Tibial artery (tissue), 4 donors: ENCODE results near the gene CKS2.

Experiments
- DNase-seq, 2 donors: peaks; one replicate each; pipeline ENCODE4 v3.0.0-alpha.2; 2019
- H3K27ac ChIP-seq, 2 donors: fragments of 200-600 bp; sonication (generic) in 1 of 2; 1 replicate in 1 of 2; 2 replicates in 1 of 2; pipeline ENCODE4 v1.5.1; 2018 to 2019; ENCODE audit warnings: mild to moderate bottlenecking in 1 of 2
- H3K27me3 ChIP-seq, 2 donors: fragments of 200-600 bp; sonication (generic) in 1 of 2; one replicate each; pipeline versions ENCODE4 v1.5.1 to v1.6.0; 2016 to 2019
- H3K36me3 ChIP-seq, 3 donors: fragments of 200-600 bp; sonication (generic) in 2 of 3; one replicate each; pipeline ENCODE4 v1.5.1; 2016 to 2019; ENCODE audit warnings: mild to moderate bottlenecking in 2 of 3
- H3K4me1 ChIP-seq, 4 donors: fragments of 200-600 bp; sonication (generic) in 2 of 4; 1 replicate in 3 of 4; 2 replicates in 1 of 4; pipeline ENCODE4 v1.5.1; 2016 to 2019
- H3K4me3 ChIP-seq, 2 donors: fragments of 200-600 bp; sonication (generic) in 1 of 2; 1 replicate in 1 of 2; 2 replicates in 1 of 2; pipeline ENCODE4 v1.5.1; 2018 to 2019; ENCODE audit warnings: mild to moderate bottlenecking in 2 of 2
- H3K9me3 ChIP-seq, 3 donors: fragments of 200-600 bp; sonication (generic) in 1 of 3; one replicate each; pipeline ENCODE4 v1.5.1; 2016 to 2019
- CTCF ChIP-seq, 2 experiments: fragments of 200-600 bp in 1 of 2; fragments of 450-650 bp in 1 of 2; IDR thresholded peaks; one replicate each; pipeline ENCODE4 v1.5.1; 2017 to 2019; ENCODE audit warnings: antibody characterized with exemption in 2 of 2, mild to moderate bottlenecking in 1 of 2, moderate library complexity in 1 of 2
- intact Hi-C: fragments of 100-400 bp; cut with DNase I; formaldehyde crosslinking; loops from one replicate; pipeline ENCODE4 v1.15.0; 2023; ENCODE audit warnings: low total_unique reads

CKS2 gene

DNA sequence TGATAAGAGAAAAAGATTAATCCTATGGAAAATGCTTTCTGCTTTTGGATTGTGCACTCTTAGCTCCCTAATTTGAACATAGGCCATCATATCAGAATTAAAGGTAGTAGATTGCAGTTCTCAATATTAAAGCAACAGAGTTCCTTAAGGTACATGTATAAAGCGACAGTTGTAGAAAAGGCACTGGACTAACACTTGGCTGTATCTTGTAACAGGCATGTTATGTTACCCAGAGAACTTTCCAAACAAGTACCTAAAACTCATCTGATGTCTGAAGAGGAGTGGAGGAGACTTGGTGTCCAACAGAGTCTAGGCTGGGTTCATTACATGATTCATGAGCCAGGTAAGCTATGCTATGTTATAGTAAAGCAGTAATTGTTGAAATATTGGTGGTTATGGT, 4.0 kb downstream of the CKS2 start:
- TF ChIP-seq CTCF (IDR thresholded peaks at IDR 0.05) = no peak
- Histone ChIP-seq H3K27me3 (no peaks in the 10 kb centered on the region), H3K27ac (no peak overlapping the region), H3K9me3 (no peaks in the 10 kb centered on the region), H3K36me3 (no peaks in the 10 kb centered on the region), H3K4me1 (peaks cover 0 to 32% (median 25%) of the 10 kb centered on the region in 4 donors), H3K4me3 (no peak overlapping the region)
- intact Hi-C loops = loop anchor here (5.0 kb wide), 1 partner anchor 367 kb away; no protein-coding TSS in a partner anchor
- no peak for DNase-seq

DNA sequence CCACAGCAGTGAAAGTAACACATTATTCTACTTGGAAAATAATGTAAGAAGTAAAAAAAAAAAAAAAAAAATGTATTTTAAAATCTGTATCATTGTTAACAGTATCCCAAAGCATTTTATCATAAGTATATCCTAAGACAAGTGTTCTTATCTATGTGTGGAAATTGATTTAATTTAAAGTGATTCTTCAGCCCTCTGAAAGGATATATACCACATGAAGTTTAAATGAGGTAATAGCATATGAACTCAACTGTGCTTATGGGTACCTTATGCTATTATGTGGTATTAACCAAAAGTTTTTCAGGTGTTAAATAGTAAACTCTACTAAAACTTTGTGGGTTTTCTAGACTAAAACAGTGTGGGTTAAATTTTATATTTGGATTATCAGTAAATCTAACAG, 4.5 kb downstream of the CKS2 start:
- no peak for DNase-seq
- no peak for TF ChIP-seq CTCF (IDR thresholded peaks at IDR 0.05)
- peaks cover 0 to 36% (median 26%) of the 10 kb centered on the region in 4 donors for H3K4me1 ChIP-seq

GRCh38 chr9:89317282-89317681, 6.3 kb downstream of the CKS2 start:
- peak overlapping the region in 1 of 2 donors; percentile 97 for H3K27ac ChIP-seq
- H3K4me3 ChIP-seq = no peak overlapping the region
- peaks cover 0 to 38% (median 15%) of the 10 kb centered on the region in 4 donors for H3K4me1 ChIP-seq
- no peaks in the 10 kb centered on the region for H3K27me3 ChIP-seq
- H3K9me3 ChIP-seq = no peaks in the 10 kb centered on the region
- H3K36me3 ChIP-seq = no peaks in the 10 kb centered on the region
- TF ChIP-seq CTCF (IDR thresholded peaks at IDR 0.05) = no peak
- intact Hi-C loops = loop anchor here (5.0 kb wide), 1 partner anchor 365 kb away; no protein-coding TSS in a partner anchor
- no peak for DNase-seq

More for the DNA sequence above, 4.5 kb downstream of the CKS2 start:
- Histone ChIP-seq H3K27ac (no peak overlapping the region), H3K36me3 (no peaks in the 10 kb centered on the region), H3K27me3 (no peaks in the 10 kb centered on the region), H3K4me3 (no peak overlapping the region), H3K9me3 (no peaks in the 10 kb centered on the region)
- intact Hi-C loops = loop anchor here (5.0 kb wide), 1 partner anchor 367 kb away; no protein-coding TSS in a partner anchor

DNA sequence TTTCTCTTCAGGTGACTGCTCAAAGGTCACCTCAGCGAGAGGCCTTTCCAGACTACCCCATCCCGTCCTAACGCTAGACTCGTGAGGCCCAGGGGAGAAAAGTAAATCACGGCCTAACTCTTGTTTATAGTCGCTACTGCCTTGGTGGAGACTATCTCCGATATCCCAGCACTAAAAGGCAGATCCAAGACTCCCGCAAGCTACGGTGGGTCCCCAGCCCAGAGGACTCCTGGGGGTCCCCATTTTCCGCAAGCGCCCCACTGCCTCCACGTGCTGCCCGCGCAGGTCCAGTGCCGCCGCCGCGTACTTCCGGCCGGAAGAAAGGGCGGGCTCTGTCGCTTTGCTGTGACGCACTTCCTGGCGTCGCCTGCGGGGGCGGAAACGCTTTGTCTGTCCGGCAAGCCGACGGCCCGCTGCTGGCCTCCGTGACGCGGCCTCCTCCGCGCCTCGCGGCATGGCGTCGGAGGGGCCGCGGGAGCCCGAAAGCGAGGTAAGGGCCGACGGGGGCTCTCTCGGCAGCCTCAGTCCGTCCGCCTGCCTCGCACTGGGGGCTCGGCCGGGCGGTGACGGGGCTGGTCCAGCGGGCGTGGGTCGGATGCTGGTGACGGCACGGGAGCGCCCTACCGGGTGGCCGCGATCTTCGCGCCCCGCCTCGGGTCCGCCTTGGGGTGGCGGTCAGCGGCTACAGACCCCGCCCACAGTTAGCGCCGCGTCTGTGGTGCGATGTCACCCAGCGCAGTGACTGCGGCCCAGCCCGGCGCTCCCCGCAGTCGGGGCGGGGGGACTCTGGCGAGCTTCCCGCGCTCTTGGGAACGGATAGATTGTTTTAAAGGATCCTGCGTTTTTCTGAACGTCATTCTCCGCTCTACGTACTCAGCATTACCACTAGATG, 7.4 kb downstream of the CKS2 start, which contains the start of gene SECISBP2:
Gene SECISBP2, plus strand, starts transcription at position 378 of the 892 bp plus-strand sequence. Its CDS starts 77 bp downstream, at position 455.
- peak; percentile 61 to 65 for TF ChIP-seq CTCF (IDR thresholded peaks at IDR 0.05)
- no peaks in the 10 kb centered on the region for H3K9me3 ChIP-seq
- intact Hi-C loops = loop anchor here (5.0 kb wide), 1 partner anchor 364 kb away; no protein-coding TSS in a partner anchor
- H3K4me3 ChIP-seq = peak within 1 kb of the TSS; percentile 75 to 88
- H3K27ac ChIP-seq = peak within 1 kb of the TSS; percentile 97 to 100
- DNase-seq = peak; percentile 96 to 98
- H3K36me3 ChIP-seq = no peaks in the 10 kb centered on the region
- no peaks in the 10 kb centered on the region for H3K27me3 ChIP-seq
- peaks cover 0 to 39% (median 14%) of the 10 kb centered on the region in 4 donors for H3K4me1 ChIP-seq

- Histone ChIP-seq H3K9me3 (no peaks in the 10 kb centered on the region), H3K4me1 (peaks cover 0 to 42% (median 14%) of the 10 kb centered on the region in 4 donors), H3K36me3 (no peaks in the 10 kb centered on the region), H3K4me3 (peak overlapping the region; percentile 75 to 88), H3K27ac (peak overlapping the region; percentile 97 to 100), H3K27me3 (no peaks in the 10 kb centered on the region)
- intact Hi-C loops = loop anchor here (5.0 kb wide), 1 partner anchor 363 kb away; no protein-coding TSS in a partner anchor
- TF ChIP-seq CTCF (IDR thresholded peaks at IDR 0.05) = no peak
- no peak for DNase-seq
These were observed 8.3 kb downstream of the CKS2 start for GRCh38 chr9:89319015-89319905.
